ENCODE data around the gene CHMP3. TPM values are rescaled to one million over a fixed set of nuclear protein-coding genes. Genes with fewer than 3 reads are reported as not detected.

CHMP3 gene
- total and polyA plus RNA-seq, 2 of the 13 experiments (the other 11 are each of a cell fraction or from before 2014, with no cell fraction given) = 64.1 to 114 TPM

- no peak for ATAC-seq
- H3K4me3 ChIP-seq (replicated peaks in 1 of 3; ENCODE audit: insufficient read depth in 1 of 3, low read depth in 2 of 3, low read length in 3 of 3) = no peak overlapping the region
- intact Hi-C loops (cut with micrococcal nuclease; ENCODE audit: unreplicated experiment) (no loop called here), in situ Hi-C loops (cut with HindIII; ENCODE audit: extremely low pct_ligation_motif_present, low pct_unique_long_range_greater_than_20kb) (no loop called here)
- H3K4me2 ChIP-seq (ENCODE audit: low read depth, low read length) = no peak overlapping the region
- 36% methylated on average over 3 of the region's 3 CpGs for WGBS (ENCODE audit: low lambda C conversion rate)
- POLR2A ChIA-PET = no interaction called here
- CTCF ChIA-PET (ENCODE audit: low intra/inter-chr PET ratio, low total read pairs) = no interaction called here
- FAIRE-seq = no peak
- H2AFZ ChIP-seq (ENCODE audit: low read length) = no peak overlapping the region
- H3K27me3 ChIP-seq (ENCODE audit: control insufficient read depth in 1 of 2, insufficient read depth in 2 of 2, low read length in 2 of 2) = no peaks in the 10 kb centered on the region; a peak in 1 of 5 replicates
- H3K79me2 ChIP-seq (ENCODE audit: insufficient read depth, low read length) = no peaks in the 10 kb centered on the region
- H3K9ac ChIP-seq (ENCODE audit: insufficient read depth, low read depth, low read length) = no peak overlapping the region
- no peak for TF ChIP-seq KDM4B (CRISPR knock-in tag; IDR thresholded peaks at IDR 0.05)
- no peak for TF ChIP-seq NFKBIZ (CRISPR knock-in tag; IDR thresholded peaks at IDR 0.05)
- TF ChIP-seq ZNF230 (CRISPR knock-in tag; IDR thresholded peaks at IDR 0.05) = no peak
- TF ChIP-seq ZMAT3 (CRISPR knock-in tag; conservative IDR thresholded peaks at IDR 0.05) = no peak
- TF ChIP-seq CEBPG (CRISPR knock-in tag; IDR thresholded peaks at IDR 0.05) = 0 out of 2 replicates have a peak, but pooled peaks have one; percentile 20
- TF ChIP-seq CEBPB (IDR thresholded peaks at IDR 0.05; ENCODE audit: borderline replicate concordance, low read depth, low read length) = peak; percentile 69
- TF ChIP-seq ATF7 (IDR thresholded peaks at IDR 0.05) = 0 out of 2 replicates have a peak, but pooled peaks have one; percentile 10
- TF ChIP-seq ATF7 (CRISPR knock-in tag; IDR thresholded peaks at IDR 0.05) = no peak
- H3K27ac ChIP-seq (ENCODE audit: extremely low read length, insufficient read depth, low read length) = no peak overlapping the region
- H4K20me1 ChIP-seq (ENCODE audit: insufficient read depth, low read length) = no peaks in the 10 kb centered on the region
- peaks cover 5% of the 10 kb centered on the region; the same call in 1 of the 2 replicates for H3K9me3 ChIP-seq (ENCODE audit: low read length)
- no peaks in the 10 kb centered on the region for H3K36me3 ChIP-seq (replicated peaks in 1 of 2; ENCODE audit: control insufficient read depth in 1 of 2, insufficient read depth in 2 of 2, low read length in 2 of 2)
- DNase-seq (ENCODE audit: low spot score) = no peak
- peaks cover 12% of the 10 kb centered on the region for H3K4me1 ChIP-seq (ENCODE audit: insufficient read depth, low read length)
- no TSS peak for BruUV-seq (replicated peaks)
These were observed 6.8 kb upstream of the CHMP3 start for GRCh38 chr2:86570059-86570458.

DNA sequence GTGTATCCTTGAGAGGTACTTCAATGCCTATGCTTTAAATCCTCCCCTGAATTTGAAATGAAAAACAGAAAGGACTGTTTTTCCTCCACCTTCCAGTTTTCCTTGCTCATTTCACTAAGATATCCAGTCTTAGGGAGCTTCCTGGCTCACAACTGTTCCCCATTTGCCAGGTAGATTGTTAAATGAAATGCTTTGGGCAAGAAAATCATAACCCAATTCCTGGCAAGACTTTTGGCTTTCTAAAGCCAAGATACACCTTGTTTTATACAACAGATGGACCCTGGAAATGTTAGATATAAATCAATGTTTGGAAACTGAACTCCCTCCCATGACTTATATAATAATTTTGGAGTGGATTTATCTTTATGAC is 3.6 kb upstream of the CHMP3 start:
- intact Hi-C loops (cut with micrococcal nuclease; ENCODE audit: unreplicated experiment) = no loop called here
- H3K4me3 ChIP-seq (replicated peaks in 1 of 3; ENCODE audit: insufficient read depth in 1 of 3, low read depth in 2 of 3, low read length in 3 of 3) = no peak overlapping the region; a peak in 2 of 6 replicates
- peak overlapping the region; percentile 68 for H3K4me2 ChIP-seq (ENCODE audit: low read depth, low read length)
- in situ Hi-C loops (cut with HindIII; ENCODE audit: extremely low pct_ligation_motif_present, low pct_unique_long_range_greater_than_20kb) = no loop called here
- no peaks in the 10 kb centered on the region for H3K36me3 ChIP-seq (replicated peaks in 1 of 2; ENCODE audit: control insufficient read depth in 1 of 2, insufficient read depth in 2 of 2, low read length in 2 of 2)
- no peak overlapping the region for H3K27ac ChIP-seq (ENCODE audit: extremely low read length, insufficient read depth, low read length)
- peaks cover 28% of the 10 kb centered on the region for H3K4me1 ChIP-seq (ENCODE audit: insufficient read depth, low read length)
- H4K20me1 ChIP-seq (ENCODE audit: insufficient read depth, low read length) = no peaks in the 10 kb centered on the region
- FAIRE-seq (no peak), DNase-seq (ENCODE audit: low spot score) (no peak), ATAC-seq (no peak)
- POLR2A ChIA-PET = interaction anchor here (1.0 kb wide), 1 partner anchor 40 kb away, joined by 3 read pairs; no protein-coding TSS in a partner anchor
- no peaks in the 10 kb centered on the region; a peak in 1 of 5 replicates for H3K27me3 ChIP-seq (ENCODE audit: control insufficient read depth in 1 of 2, insufficient read depth in 2 of 2, low read length in 2 of 2)
- no TSS peak for BruUV-seq (replicated peaks)
- 0 out of 2 replicates have a peak overlapping the region, but pooled peaks have one; percentile 12 for H3K9ac ChIP-seq (ENCODE audit: insufficient read depth, low read depth, low read length)
- peak overlapping the region; percentile 98 for H2AFZ ChIP-seq (ENCODE audit: low read length)
- peaks cover 5% of the 10 kb centered on the region; the same call in 1 of the 2 replicates for H3K9me3 ChIP-seq (ENCODE audit: low read length)
- peaks cover 9% of the 10 kb centered on the region for H3K79me2 ChIP-seq (ENCODE audit: insufficient read depth, low read length)
- CTCF ChIA-PET (ENCODE audit: low intra/inter-chr PET ratio, low total read pairs) = no interaction called here
- TF ChIP-seq, protein P1, sequence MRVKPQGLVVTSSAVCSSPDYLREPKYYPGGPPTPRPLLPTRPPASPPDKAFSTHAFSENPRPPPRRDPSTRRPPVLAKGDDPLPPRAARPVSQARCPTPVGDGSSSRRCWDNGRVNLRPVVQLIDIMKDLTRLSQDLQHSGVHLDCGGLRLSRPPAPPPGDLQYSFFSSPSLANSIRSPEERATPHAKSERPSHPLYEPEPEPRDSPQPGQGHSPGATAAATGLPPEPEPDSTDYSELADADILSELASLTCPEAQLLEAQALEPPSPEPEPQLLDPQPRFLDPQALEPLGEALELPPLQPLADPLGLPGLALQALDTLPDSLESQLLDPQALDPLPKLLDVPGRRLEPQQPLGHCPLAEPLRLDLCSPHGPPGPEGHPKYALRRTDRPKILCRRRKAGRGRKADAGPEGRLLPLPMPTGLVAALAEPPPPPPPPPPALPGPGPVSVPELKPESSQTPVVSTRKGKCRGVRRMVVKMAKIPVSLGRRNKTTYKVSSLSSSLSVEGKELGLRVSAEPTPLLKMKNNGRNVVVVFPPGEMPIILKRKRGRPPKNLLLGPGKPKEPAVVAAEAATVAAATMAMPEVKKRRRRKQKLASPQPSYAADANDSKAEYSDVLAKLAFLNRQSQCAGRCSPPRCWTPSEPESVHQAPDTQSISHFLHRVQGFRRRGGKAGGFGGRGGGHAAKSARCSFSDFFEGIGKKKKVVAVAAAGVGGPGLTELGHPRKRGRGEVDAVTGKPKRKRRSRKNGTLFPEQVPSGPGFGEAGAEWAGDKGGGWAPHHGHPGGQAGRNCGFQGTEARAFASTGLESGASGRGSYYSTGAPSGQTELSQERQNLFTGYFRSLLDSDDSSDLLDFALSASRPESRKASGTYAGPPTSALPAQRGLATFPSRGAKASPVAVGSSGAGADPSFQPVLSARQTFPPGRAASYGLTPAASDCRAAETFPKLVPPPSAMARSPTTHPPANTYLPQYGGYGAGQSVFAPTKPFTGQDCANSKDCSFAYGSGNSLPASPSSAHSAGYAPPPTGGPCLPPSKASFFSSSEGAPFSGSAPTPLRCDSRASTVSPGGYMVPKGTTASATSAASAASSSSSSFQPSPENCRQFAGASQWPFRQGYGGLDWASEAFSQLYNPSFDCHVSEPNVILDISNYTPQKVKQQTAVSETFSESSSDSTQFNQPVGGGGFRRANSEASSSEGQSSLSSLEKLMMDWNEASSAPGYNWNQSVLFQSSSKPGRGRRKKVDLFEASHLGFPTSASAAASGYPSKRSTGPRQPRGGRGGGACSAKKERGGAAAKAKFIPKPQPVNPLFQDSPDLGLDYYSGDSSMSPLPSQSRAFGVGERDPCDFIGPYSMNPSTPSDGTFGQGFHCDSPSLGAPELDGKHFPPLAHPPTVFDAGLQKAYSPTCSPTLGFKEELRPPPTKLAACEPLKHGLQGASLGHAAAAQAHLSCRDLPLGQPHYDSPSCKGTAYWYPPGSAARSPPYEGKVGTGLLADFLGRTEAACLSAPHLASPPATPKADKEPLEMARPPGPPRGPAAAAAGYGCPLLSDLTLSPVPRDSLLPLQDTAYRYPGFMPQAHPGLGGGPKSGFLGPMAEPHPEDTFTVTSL (CRISPR knock-in tag; IDR thresholded peaks at IDR 0.05; ENCODE audit: borderline replicate concordance) = no peak
- TF ChIP-seq PITX1 (CRISPR knock-in tag; IDR thresholded peaks at IDR 0.05) (no peak), KMT2B (CRISPR knock-in tag; IDR thresholded peaks at IDR 0.05) (no peak), NFE2 (CRISPR knock-in tag; IDR thresholded peaks at IDR 0.05) (no peak), MXD4 (CRISPR knock-in tag; IDR thresholded peaks at IDR 0.05) (no peak)
- TF ChIP-seq, protein P2, sequence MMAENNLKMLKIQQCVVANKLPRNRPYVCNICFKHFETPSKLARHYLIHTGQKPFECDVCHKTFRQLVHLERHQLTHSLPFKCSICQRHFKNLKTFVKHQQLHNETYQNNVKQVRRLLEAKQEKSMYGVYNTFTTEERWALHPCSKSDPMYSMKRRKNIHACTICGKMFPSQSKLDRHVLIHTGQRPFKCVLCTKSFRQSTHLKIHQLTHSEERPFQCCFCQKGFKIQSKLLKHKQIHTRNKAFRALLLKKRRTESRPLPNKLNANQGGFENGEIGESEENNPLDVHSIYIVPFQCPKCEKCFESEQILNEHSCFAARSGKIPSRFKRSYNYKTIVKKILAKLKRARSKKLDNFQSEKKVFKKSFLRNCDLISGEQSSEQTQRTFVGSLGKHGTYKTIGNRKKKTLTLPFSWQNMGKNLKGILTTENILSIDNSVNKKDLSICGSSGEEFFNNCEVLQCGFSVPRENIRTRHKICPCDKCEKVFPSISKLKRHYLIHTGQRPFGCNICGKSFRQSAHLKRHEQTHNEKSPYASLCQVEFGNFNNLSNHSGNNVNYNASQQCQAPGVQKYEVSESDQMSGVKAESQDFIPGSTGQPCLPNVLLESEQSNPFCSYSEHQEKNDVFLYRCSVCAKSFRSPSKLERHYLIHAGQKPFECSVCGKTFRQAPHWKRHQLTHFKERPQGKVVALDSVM (CRISPR knock-in tag; IDR thresholded peaks at IDR 0.05) = no peak

All from HepG2 (cell line).